Liver (tissue), 9 donors: ENCODE measurements around the gene ADPRS. TPM values are rescaled to one million over a fixed set of nuclear protein-coding genes. Genes with fewer than 3 reads are reported as not detected.

Source experiments
- DNase-seq: peaks from one replicate; pipeline ENCODE4 v3.0.0-alpha.2; 2017; ENCODE audit warnings: low spot score
- H3K27ac ChIP-seq, 2 donors: one replicate each; pipeline ENCODE4 v1.7.0; 2013; ENCODE audit warnings: inconsistent platforms in 2 of 2, low read length in 2 of 2, control low read depth in 1 of 2, low read depth in 1 of 2, mild to moderate bottlenecking in 1 of 2
- H3K27me3 ChIP-seq, 4 donors: one replicate each; pipeline versions ENCODE4 v1.6.1 to v1.7.0; 2013; ENCODE audit warnings: low read length in 3 of 4, inconsistent platforms in 1 of 4, mild to moderate bottlenecking in 1 of 4, moderate library complexity in 1 of 4; ENCODE audit not compliant: control insufficient read depth in 4 of 4, insufficient read depth in 4 of 4
- H3K36me3 ChIP-seq, 4 donors: one replicate each; pipeline versions ENCODE4 v1.6.1 to v1.7.0; 2013; ENCODE audit warnings: low read length in 3 of 4, mild to moderate bottlenecking in 3 of 4, low read depth in 1 of 4, moderate library complexity in 1 of 4; ENCODE audit not compliant: control insufficient read depth in 4 of 4, insufficient read depth in 3 of 4
- H3K4me1 ChIP-seq, 4 donors: one replicate each; pipeline versions ENCODE4 v1.6.1 to v1.7.0; 2013; ENCODE audit warnings: low read length in 3 of 4, mild to moderate bottlenecking in 3 of 4, moderate library complexity in 1 of 4; ENCODE audit not compliant: control insufficient read depth in 4 of 4, insufficient read depth in 4 of 4
- H3K4me3 ChIP-seq, 3 donors: one replicate each; pipeline versions ENCODE4 v1.6.1 to v1.7.0; 2013; ENCODE audit warnings: low read length in 3 of 3, control low read depth in 1 of 3, low read depth in 1 of 3, mild to moderate bottlenecking in 1 of 3
- H3K9ac ChIP-seq, 2 donors: one replicate each; pipeline ENCODE4 v1.7.0; 2013; ENCODE audit warnings: low read length in 2 of 2, mild to moderate bottlenecking in 2 of 2, moderate library complexity in 2 of 2, control low read depth in 1 of 2, low read depth in 1 of 2
- H3K9me3 ChIP-seq, 4 donors: one replicate each; pipeline versions ENCODE4 v1.6.1 to v1.7.0; 2013; ENCODE audit warnings: low read length in 3 of 4; ENCODE audit not compliant: control insufficient read depth in 4 of 4
- EGR1 ChIP-seq, 2 donors: IDR thresholded peaks; 2 replicates each; pipeline ENCODE4 v1.6.1; 2016 to 2018; ENCODE audit warnings: antibody characterized with exemption in 2 of 2, low read depth in 2 of 2
- FOXA1 ChIP-seq: IDR thresholded peaks from 2 replicates; pipeline ENCODE4 v1.6.1; 2016; ENCODE audit warnings: antibody characterized with exemption
- FOXA2 ChIP-seq: IDR thresholded peaks from 2 replicates; pipeline ENCODE4 v1.6.1; 2016; ENCODE audit warnings: antibody characterized with exemption
- GABPA ChIP-seq, 2 donors: IDR thresholded peaks in 1 of 2; conservative IDR thresholded peaks in 1 of 2; 2 replicates each; pipeline ENCODE4 v1.6.1; 2016; ENCODE audit warnings: antibody characterized with exemption in 2 of 2, mild to moderate bottlenecking in 1 of 2, moderate library complexity in 1 of 2
- HNF4A ChIP-seq, 2 donors: conservative IDR thresholded peaks; 2 replicates each; pipeline ENCODE4 v1.6.1; 2016; ENCODE audit warnings: antibody characterized with exemption in 2 of 2, mild to moderate bottlenecking in 2 of 2
- HNF4G ChIP-seq: IDR thresholded peaks from 2 replicates; pipeline ENCODE4 v1.6.1; 2016; ENCODE audit warnings: antibody characterized with exemption
- JUND ChIP-seq, 2 donors: IDR thresholded peaks; 2 replicates each; pipeline ENCODE4 v1.6.1; 2016; ENCODE audit warnings: antibody characterized with exemption in 2 of 2
- NR2F2 ChIP-seq: IDR thresholded peaks from 2 replicates; pipeline ENCODE4 v1.6.1; 2016; ENCODE audit warnings: antibody characterized with exemption
- RAD21 ChIP-seq, 2 donors: IDR thresholded peaks; 2 replicates each; pipeline ENCODE4 v1.6.1; 2016; ENCODE audit warnings: antibody characterized with exemption in 2 of 2, mild to moderate bottlenecking in 2 of 2
- RXRA ChIP-seq, 2 donors: IDR thresholded peaks; 2 replicates each; pipeline ENCODE4 v1.6.1; 2017 to 2018; ENCODE audit warnings: antibody characterized with exemption in 2 of 2, mild to moderate bottlenecking in 1 of 2
- SP1 ChIP-seq: IDR thresholded peaks from 2 replicates; pipeline ENCODE4 v1.6.1; 2018; ENCODE audit warnings: antibody characterized with exemption, mild to moderate bottlenecking
- TAF1 ChIP-seq: conservative IDR thresholded peaks from 2 replicates; pipeline ENCODE4 v1.6.1; 2016; ENCODE audit warnings: antibody characterized with exemption, mild to moderate bottlenecking
- YY1 ChIP-seq: IDR thresholded peaks from 2 replicates; pipeline ENCODE4 v1.6.1; 2016; ENCODE audit warnings: antibody characterized with exemption, mild to moderate bottlenecking
- WGBS: extraction: QIAGEN DNeasy Blood & Tissue Kit; methylation state at CpG from one replicate; pipeline ENCODE4 v1.1.7; 2013; 5-methylcytosine and 5-hydroxymethylcytosine counted together
- polyA plus RNA-seq, 2 donors: library from polyadenylated mRNA; stranded (reverse) in 1 of 2; unstranded in 1 of 2; fragments of 200-250 nt in 1 of 2; fragments of >200 nt in 1 of 2; fragmentation: Nextera tagmentation in 1 of 2; extraction: Ambion mirVana in 1 of 2; gene quantifications; one replicate each; pipeline versions ENCODE4 v1.2.1 to v1.2.3, GENCODE V29; 2013 to 2015
- total RNA-seq, 2 donors: library from RNA; depleted of rRNA; stranded (reverse); fragments of >200 nt; gene quantifications; one replicate each; pipeline ENCODE4 v1.2.3, GENCODE V29; 2014
- TF ChIP-seq, protein P1 (sequence below): IDR thresholded peaks from 2 replicates; pipeline ENCODE4 v1.6.1; 2016; ENCODE audit warnings: antibody characterized with exemption
- TF ChIP-seq, protein P2 (sequence below): fragments of 150-350 bp; IDR thresholded peaks from 2 replicates; pipeline ENCODE4 v1.5.1; 2017; ENCODE audit warnings: improper control_type of control experiment, low read depth, low read length; ENCODE audit not compliant: missing input control
- TF ChIP-seq, protein P3 (sequence below): IDR thresholded peaks from 2 replicates; pipeline ENCODE4 v1.6.1; 2016; ENCODE audit warnings: antibody characterized with exemption
- TF ChIP-seq, protein P4 (sequence below): IDR thresholded peaks from 2 replicates; pipeline ENCODE4 v1.6.1; 2016; ENCODE audit warnings: antibody characterized with exemption, mild to moderate bottlenecking
- TF ChIP-seq, protein P5 (sequence below): IDR thresholded peaks from 2 replicates; pipeline ENCODE4 v1.6.1; 2016; ENCODE audit warnings: antibody characterized with exemption
- donor health status: healthy.
- donor health status: healthy.
- donor health status: healthy.
- donor health status: healthy.
- donor health status: healthy.

Gene ADPRS, protein sequence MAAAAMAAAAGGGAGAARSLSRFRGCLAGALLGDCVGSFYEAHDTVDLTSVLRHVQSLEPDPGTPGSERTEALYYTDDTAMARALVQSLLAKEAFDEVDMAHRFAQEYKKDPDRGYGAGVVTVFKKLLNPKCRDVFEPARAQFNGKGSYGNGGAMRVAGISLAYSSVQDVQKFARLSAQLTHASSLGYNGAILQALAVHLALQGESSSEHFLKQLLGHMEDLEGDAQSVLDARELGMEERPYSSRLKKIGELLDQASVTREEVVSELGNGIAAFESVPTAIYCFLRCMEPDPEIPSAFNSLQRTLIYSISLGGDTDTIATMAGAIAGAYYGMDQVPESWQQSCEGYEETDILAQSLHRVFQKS
- total RNA-seq: 10 to 100 TPM; 10.4 to 11.7 TPM
- polyA plus RNA-seq: 10 to 100 TPM in 1 of 2 donors, 1 to 10 TPM in 1; 9.4 to 13.1 TPM

DNA sequence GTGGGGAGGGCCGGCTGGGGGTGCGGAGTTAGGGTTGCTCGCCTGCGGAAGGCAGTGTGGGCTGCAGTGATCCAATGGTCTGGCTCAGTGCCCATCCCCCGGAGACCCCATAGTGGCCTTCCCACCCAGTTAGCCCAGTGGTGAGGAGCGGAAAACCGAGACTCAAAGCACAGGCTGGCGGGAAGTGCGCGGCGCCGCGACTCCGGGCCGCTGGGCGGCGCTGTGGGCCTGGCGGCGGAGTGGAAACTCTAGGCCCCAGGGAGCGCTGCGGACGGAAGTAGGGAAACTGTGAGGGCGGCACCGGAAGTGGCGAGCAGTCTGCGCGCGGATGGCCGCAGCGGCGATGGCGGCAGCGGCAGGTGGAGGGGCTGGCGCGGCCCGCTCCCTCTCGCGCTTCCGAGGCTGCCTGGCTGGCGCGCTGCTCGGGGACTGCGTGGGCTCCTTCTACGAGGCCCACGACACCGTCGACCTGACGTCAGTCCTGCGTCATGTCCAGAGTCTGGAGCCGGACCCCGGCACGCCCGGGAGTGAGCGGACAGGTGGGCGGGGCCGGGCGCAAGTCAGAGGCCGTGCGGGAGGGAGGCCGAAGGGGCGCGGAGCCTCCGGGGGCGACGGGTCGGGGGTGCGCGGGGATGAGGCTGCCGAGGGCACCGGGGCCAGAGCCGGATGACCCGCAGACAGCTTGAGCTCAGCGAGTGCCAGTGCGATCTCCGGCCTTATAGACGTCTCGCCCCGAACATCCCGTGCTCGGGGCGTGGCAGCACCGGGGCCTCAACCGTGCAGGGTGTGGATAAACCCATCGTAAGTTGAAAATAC, at the start of gene ADPRS:
Gene ADPRS (plus strand): TSS at position 316 of the 816 bp plus-strand sequence. CDS start 13 bp downstream, at position 329.
- H3K4me1 ChIP-seq: peaks cover 8 to 15% (median 11%) of the 10 kb centered on the region in 4 donors
- DNase-seq: peak; percentile 91
- H3K9me3 ChIP-seq: no peaks in the 10 kb centered on the region
- H3K27ac ChIP-seq: peak within 1 kb of the TSS; percentile 79 to 87
- peaks cover 3 to 22% (median 20%) of the 10 kb centered on the region in 4 donors for H3K36me3 ChIP-seq
- 1% methylated on average over 84 of the region's 84 CpGs for WGBS
- no peaks in the 10 kb centered on the region for H3K27me3 ChIP-seq
- peak within 1 kb of the TSS; percentile 79 to 95 (median 86) for H3K4me3 ChIP-seq
- peak within 1 kb of the TSS; percentile 45 to 67 for H3K9ac ChIP-seq
- TF ChIP-seq RAD21 (IDR thresholded peaks at IDR 0.05): peak in 1 of 2 donors; percentile 72
- TF ChIP-seq GABPA (IDR thresholded peaks at IDR 0.05 in 1 of 2, conservative IDR thresholded peaks at IDR 0.05 in 1 of 2): peak; percentile 83 to 95
- TF ChIP-seq, protein P1, sequence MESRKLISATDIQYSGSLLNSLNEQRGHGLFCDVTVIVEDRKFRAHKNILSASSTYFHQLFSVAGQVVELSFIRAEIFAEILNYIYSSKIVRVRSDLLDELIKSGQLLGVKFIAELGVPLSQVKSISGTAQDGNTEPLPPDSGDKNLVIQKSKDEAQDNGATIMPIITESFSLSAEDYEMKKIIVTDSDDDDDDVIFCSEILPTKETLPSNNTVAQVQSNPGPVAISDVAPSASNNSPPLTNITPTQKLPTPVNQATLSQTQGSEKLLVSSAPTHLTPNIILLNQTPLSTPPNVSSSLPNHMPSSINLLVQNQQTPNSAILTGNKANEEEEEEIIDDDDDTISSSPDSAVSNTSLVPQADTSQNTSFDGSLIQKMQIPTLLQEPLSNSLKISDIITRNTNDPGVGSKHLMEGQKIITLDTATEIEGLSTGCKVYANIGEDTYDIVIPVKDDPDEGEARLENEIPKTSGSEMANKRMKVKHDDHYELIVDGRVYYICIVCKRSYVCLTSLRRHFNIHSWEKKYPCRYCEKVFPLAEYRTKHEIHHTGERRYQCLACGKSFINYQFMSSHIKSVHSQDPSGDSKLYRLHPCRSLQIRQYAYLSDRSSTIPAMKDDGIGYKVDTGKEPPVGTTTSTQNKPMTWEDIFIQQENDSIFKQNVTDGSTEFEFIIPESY: no peak
- TF ChIP-seq FOXA2: no peak
- no peak for TF ChIP-seq HNF4A (conservative IDR thresholded peaks at IDR 0.05)
- no peak for TF ChIP-seq TAF1
- TF ChIP-seq FOXA1: peak; percentile 44
- TF ChIP-seq RXRA (IDR thresholded peaks at IDR 0.05): no peak
- TF ChIP-seq HNF4G: no peak
- TF ChIP-seq, protein P2, sequence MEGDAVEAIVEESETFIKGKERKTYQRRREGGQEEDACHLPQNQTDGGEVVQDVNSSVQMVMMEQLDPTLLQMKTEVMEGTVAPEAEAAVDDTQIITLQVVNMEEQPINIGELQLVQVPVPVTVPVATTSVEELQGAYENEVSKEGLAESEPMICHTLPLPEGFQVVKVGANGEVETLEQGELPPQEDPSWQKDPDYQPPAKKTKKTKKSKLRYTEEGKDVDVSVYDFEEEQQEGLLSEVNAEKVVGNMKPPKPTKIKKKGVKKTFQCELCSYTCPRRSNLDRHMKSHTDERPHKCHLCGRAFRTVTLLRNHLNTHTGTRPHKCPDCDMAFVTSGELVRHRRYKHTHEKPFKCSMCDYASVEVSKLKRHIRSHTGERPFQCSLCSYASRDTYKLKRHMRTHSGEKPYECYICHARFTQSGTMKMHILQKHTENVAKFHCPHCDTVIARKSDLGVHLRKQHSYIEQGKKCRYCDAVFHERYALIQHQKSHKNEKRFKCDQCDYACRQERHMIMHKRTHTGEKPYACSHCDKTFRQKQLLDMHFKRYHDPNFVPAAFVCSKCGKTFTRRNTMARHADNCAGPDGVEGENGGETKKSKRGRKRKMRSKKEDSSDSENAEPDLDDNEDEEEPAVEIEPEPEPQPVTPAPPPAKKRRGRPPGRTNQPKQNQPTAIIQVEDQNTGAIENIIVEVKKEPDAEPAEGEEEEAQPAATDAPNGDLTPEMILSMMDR: peak; percentile 97
- TF ChIP-seq, protein P3, sequence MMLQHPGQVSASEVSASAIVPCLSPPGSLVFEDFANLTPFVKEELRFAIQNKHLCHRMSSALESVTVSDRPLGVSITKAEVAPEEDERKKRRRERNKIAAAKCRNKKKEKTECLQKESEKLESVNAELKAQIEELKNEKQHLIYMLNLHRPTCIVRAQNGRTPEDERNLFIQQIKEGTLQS: no peak
- TF ChIP-seq JUND (IDR thresholded peaks at IDR 0.05): no peak
- peak; percentile 37 for TF ChIP-seq SP1
- TF ChIP-seq, protein P4, sequence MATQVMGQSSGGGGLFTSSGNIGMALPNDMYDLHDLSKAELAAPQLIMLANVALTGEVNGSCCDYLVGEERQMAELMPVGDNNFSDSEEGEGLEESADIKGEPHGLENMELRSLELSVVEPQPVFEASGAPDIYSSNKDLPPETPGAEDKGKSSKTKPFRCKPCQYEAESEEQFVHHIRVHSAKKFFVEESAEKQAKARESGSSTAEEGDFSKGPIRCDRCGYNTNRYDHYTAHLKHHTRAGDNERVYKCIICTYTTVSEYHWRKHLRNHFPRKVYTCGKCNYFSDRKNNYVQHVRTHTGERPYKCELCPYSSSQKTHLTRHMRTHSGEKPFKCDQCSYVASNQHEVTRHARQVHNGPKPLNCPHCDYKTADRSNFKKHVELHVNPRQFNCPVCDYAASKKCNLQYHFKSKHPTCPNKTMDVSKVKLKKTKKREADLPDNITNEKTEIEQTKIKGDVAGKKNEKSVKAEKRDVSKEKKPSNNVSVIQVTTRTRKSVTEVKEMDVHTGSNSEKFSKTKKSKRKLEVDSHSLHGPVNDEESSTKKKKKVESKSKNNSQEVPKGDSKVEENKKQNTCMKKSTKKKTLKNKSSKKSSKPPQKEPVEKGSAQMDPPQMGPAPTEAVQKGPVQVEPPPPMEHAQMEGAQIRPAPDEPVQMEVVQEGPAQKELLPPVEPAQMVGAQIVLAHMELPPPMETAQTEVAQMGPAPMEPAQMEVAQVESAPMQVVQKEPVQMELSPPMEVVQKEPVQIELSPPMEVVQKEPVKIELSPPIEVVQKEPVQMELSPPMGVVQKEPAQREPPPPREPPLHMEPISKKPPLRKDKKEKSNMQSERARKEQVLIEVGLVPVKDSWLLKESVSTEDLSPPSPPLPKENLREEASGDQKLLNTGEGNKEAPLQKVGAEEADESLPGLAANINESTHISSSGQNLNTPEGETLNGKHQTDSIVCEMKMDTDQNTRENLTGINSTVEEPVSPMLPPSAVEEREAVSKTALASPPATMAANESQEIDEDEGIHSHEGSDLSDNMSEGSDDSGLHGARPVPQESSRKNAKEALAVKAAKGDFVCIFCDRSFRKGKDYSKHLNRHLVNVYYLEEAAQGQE: peak; percentile 27
- TF ChIP-seq NR2F2: no peak
- TF ChIP-seq, protein P5, sequence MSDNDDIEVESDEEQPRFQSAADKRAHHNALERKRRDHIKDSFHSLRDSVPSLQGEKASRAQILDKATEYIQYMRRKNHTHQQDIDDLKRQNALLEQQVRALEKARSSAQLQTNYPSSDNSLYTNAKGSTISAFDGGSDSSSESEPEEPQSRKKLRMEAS: no peak
- TF ChIP-seq YY1: peak; percentile 91
- no peak for TF ChIP-seq EGR1 (IDR thresholded peaks at IDR 0.05; ENCODE audit: low read depth in 2 of 2)
